Embryonic facial prominence (tissue), 1 donor: ENCODE results near the gene ZFP28.

Experiments used
- DNase-seq: peaks from one replicate; pipeline ENCODE4 v3.0.0-alpha.2; 2016; ENCODE audit errors: extremely low spot score

The ZFP28 gene

DNA sequence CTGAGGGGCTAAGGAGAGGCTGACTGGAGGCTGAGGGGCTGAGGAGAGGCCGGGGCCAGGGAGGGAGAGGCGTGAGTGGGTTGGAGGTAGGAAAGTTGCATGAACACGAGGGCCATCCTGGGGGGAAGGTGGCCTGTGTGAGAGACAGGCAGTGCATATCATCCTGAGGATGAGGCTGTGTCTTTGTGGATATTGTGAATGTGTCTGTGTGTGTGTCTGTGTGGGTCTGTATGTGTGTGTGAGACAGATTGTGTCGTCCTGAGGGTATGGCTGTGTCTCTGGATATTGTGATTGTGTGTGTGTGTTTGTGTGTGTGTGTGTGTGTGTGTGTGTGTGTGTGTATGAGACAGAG is 56.8 kb downstream of the ZFP28 start:
- peak; percentile 6 for DNase-seq

DNA sequence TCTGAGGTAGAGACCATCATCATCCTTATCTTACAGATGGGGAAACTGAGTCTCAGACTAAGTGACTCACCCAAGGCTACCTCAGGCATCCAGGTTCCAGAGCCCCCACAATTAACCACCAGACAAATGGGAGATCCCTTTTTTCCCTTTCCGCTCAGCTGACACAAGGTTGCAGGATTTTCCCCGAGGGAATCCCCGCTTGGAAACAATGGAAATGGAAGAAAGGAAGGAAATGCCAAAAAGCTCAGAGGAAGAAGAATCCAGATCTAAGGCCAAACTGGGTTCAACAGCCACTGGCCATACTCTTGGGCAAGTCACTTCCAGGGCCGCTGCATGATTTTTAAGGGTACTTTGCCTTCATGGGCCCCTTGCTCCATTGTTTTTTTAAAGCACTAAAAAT is 57.9 kb downstream of the ZFP28 start:
- no peak for DNase-seq

- no peak for DNase-seq
Measured at GRCh38 chr19:56597696-56598095, 58.9 kb downstream of the ZFP28 start.

DNA sequence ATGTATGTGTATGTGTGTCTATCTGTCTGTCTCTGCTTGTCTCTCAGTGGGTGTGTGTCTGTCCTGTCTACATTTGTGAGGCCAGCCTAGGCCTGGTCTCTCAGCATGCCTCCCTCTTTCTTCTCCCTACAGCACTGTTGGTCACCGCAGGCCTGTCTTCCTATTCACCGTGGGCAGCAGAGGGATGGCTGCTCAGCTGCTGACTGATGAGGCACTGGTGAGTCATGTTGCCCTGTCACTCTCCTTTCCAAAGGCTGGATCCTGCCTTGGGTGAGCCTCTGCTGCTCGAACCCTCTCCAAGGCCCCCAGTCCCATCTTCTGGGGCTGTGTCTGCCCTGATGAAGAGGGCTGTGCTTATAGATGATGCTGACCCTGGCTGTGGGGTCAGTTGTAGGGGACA is 62.6 kb downstream of the ZFP28 start:
- DNase-seq: no peak

GRCh38 chr19:56603829-56604228 is 65.1 kb downstream of the ZFP28 start:
- no peak for DNase-seq
